Measurements from ENCODE around the gene USP15. TPM values are rescaled to one million over a fixed set of nuclear protein-coding genes. Genes with fewer than 3 reads are reported as not detected.

USP15 gene
- total RNA-seq, 1 experiment from 2014 or later, result 35.3 TPM

- H2BK12ac ChIP-seq (ENCODE audit: insufficient read length, low read depth, low read length), result no peak overlapping the region
- no peaks in the 10 kb centered on the region for H3K27me3 ChIP-seq (ENCODE audit: insufficient read depth, low read length)
- no peak overlapping the region for H3K4ac ChIP-seq (ENCODE audit: low read depth, low read length)
- H3K18ac ChIP-seq (ENCODE audit: insufficient read length, low read depth, low read length), result no peak overlapping the region
- no peak overlapping the region for H4K91ac ChIP-seq (ENCODE audit: insufficient read length, low read depth, low read length)
- Mint-ChIP-seq H3K4me3 (no peak overlapping the region), H3K36me3 (ENCODE audit: insufficient read depth in 1 of 3, low read depth in 3 of 3) (peaks cover 6 to 7% (median 6%) of the 10 kb centered on the region in 3 experiments; a peak in 5 of 7 replicates), H3K4me1 (no peaks in the 10 kb centered on the region), H3K27me3 (ENCODE audit: low read depth) (no peaks in the 10 kb centered on the region), H3K27ac (no peak overlapping the region), H3K9me3 (peaks cover 1 to 2% of the 10 kb centered on the region in 2 experiments; a peak in 2 of 5 replicates)
- H3K14ac ChIP-seq (ENCODE audit: insufficient read depth, low read length), result no peak overlapping the region
- WGBS (ENCODE audit: extremely low coverage, insufficient read length, low lambda C conversion rate), result no CpG with 5 or more reads among the region's 1 CpG
- H4K5ac ChIP-seq (ENCODE audit: insufficient read length, low read depth, low read length), result no peak overlapping the region
- H4K8ac ChIP-seq (replicated peaks; ENCODE audit: insufficient read length, low read depth, low read length), result no peak overlapping the region
- H2BK120ac ChIP-seq (ENCODE audit: low read depth, low read length, poor library complexity, severe bottlenecking), result no peak overlapping the region
- H3K23ac ChIP-seq (ENCODE audit: insufficient read length, low read depth, low read length), result no peak overlapping the region
- H3K79me2 ChIP-seq (ENCODE audit: insufficient read depth, low read length), result no peaks in the 10 kb centered on the region
- H2BK5ac ChIP-seq (ENCODE audit: insufficient read length, low read length), result no peak overlapping the region
- H3K4me2 ChIP-seq (ENCODE audit: insufficient read depth, insufficient read length, low read length), result no peak overlapping the region
- H3K56ac ChIP-seq (ENCODE audit: insufficient read length, low read depth, low read length), result no peak overlapping the region
- no peak overlapping the region for H3K27ac ChIP-seq (ENCODE audit: insufficient read length, low read depth, low read length)
- no peaks in the 10 kb centered on the region for H3K23me2 ChIP-seq (ENCODE audit: insufficient read length, low read depth, low read length, poor library complexity, severe bottlenecking)
- H2AK5ac ChIP-seq (ENCODE audit: insufficient read length, low read length), result no peak overlapping the region
- no peaks in the 10 kb centered on the region for H3K9me3 ChIP-seq (ENCODE audit: control insufficient read depth, low read depth, low read length)
- H3K4me1 ChIP-seq (ENCODE audit: insufficient read depth, low read length), result no peaks in the 10 kb centered on the region
- no peaks in the 10 kb centered on the region for H4K20me1 ChIP-seq (ENCODE audit: control insufficient read depth, insufficient read depth, insufficient read length)
- TF ChIP-seq CTCF (conservative IDR thresholded peaks at IDR 0.05), result no peak
- no peak overlapping the region for H2AFZ ChIP-seq (ENCODE audit: low read length)
- DNase-seq, result no peak
- H3K9ac ChIP-seq (ENCODE audit: extremely low read depth, insufficient read length, low read length), result no peak overlapping the region
- no peak overlapping the region for H3T11ph ChIP-seq (ENCODE audit: low read length)
- no peak overlapping the region for H2BK15ac ChIP-seq (ENCODE audit: low read depth, low read length)
- H3K79me1 ChIP-seq (ENCODE audit: insufficient read depth, low read depth, low read length, poor library complexity, severe bottlenecking), result no peaks in the 10 kb centered on the region
- H2BK20ac ChIP-seq (ENCODE audit: low read depth, low read length, poor library complexity, severe bottlenecking), result no peak overlapping the region
Measured at GRCh38 chr12:62332598-62332997, 72.4 kb downstream of the USP15 start.
